HG03103 (cell line): ENCODE data around the gene PXMP4.
"Not testable (repeated sequence)": the region's sequence is repeated elsewhere in the genome, so short reads cannot be mapped to it uniquely, and the experiment has no call there.

Experiments
- ATAC-seq: cut with Tn5 transposase; IDR thresholded peaks from one replicate; pipeline ENCODE4 v1.9.1; 2021; ENCODE audit warnings: low read depth; ENCODE audit not compliant: unreplicated experiment

Gene PXMP4, protein sequence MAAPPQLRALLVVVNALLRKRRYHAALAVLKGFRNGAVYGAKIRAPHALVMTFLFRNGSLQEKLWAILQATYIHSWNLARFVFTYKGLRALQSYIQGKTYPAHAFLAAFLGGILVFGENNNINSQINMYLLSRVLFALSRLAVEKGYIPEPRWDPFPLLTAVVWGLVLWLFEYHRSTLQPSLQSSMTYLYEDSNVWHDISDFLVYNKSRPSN

GRCh38 chr20:33719989-33720709 lies at the start of gene PXMP4:
TSS of gene PXMP4 (minus strand) at chr20:33720310. CDS start at chr20:33720207, 103 bp downstream.
- peak; percentile 87 for ATAC-seq

GRCh38 chr20:33769043-33769442 lies 48.9 kb upstream of the PXMP4 start:
- no peak for ATAC-seq

GRCh38 chr20:33767777-33768138 lies 47.6 kb upstream of the PXMP4 start:
- no peak for ATAC-seq

DNA sequence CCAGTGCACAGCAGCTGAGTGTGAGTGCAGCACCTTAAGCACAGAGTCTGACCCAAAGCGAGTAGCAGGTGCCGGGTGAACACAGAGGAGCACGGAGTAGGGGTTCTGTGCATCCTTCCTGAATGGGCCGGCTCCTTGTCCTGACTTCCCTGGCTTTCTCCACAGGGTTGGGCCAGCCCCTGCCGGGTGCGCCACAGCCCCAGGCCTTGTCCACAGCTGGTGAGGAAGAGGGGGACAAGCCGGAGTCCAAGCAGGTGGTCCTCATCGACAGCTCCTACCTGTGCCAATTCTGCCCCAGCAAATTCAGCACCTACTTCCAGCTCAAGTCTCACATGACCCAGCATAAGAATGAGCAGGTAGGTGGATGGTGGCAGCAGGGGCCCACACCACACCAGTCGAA lies 46.6 kb upstream of the PXMP4 start:
- ATAC-seq, result no peak

- ATAC-seq, result no peak
These were observed 45.5 kb upstream of the PXMP4 start for GRCh38 chr20:33765592-33765991.

GRCh38 chr20:33765099-33765498 lies 45.0 kb upstream of the PXMP4 start:
- ATAC-seq, result no peak

DNA sequence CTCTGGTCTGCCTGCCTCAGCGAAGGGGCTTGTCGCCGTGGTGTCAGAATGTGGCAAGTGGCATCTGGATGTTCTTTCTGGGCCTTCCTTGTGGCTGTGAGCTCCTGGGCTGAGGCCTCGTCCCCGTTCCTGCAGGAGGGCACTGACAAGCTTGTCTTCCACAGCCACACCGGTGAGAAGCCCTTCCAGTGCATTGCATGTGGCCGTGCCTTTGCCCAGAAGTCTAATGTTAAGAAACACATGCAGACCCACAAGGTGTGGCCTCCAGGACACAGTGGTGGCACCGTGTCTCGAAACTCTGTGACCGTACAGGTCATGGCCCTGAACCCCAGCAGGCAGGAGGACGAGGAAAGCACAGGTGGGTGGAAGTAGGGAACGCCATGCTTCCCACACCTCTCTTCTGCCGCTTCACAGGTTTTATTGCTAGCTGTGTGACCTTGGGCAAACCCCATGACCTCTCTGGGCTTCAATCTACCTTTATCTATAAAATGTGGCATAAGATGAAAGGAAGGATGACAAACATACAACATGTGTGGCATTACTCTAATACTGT lies 41.7 kb upstream of the PXMP4 start:
- no peak for ATAC-seq

DNA sequence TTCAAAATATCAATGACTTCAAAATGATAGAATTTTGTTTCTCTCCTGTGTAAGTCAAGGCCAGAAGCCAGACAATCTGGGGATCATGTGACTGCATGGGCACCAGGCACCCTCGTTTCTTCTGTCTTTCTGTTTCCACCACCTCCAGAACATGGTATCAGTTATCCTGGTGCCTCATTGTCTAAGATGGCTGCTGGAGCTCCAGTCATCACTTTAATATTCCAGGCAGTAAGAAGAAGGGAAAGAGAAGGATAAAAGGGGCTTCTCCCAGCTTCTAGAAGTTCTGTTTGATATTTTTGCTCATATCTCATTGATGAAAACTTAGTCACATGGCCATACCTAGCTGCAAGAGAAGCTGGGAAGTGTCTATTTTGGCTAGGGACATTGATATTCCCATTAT lies 37.3 kb upstream of the PXMP4 start:
- ATAC-seq, result no peak

DNA sequence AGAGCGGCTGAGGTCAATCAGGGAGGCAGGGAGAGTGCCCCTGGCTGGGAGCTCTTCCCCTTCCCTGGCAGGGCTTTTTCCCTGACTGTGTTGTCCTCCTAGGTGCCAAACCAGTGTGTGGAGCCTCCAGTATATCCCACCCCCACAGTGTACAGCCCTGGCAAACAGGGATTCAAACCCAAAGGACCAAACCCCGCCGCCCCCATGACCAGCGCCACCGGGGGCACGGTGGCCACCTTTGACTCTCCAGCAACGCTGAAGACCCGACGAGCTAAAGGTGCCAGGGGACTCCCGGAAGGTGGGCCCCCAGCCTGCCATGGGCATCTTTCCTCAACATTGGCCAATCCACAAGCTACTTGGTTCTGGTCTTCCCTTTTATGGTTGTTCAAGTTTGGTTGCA lies 36.9 kb upstream of the PXMP4 start:
- no peak for ATAC-seq

DNA sequence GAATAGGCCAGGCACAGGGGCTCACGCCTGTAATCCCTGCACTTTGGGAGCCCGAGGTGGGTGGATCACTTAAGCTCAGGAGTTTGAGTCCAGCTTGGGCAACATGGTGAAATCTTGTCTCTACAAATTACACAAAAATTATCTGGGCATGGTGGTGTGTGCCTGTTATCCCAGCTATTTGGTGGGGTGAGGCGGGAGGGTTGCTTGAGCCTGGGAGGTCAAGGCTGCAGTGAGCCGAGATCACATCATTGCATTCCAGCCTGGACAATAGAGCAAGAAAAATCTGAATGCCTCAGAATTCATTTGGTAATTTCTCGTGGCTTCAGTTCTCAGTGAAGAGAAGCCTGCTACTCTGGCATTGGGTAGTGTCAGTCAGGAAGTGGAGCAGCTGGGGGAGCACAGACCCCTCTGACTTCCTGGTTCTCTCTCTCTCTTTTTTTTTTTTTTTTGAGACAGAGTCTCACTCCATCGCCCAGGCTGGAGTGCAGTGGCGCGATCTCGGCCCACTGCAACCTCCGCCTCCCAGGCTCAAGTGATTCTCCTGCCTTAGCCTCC lies 35.9 kb upstream of the PXMP4 start:
- not testable (repeated sequence) for ATAC-seq

- ATAC-seq, result no peak
These were observed 33.7 kb upstream of the PXMP4 start for GRCh38 chr20:33753763-33754162.

DNA sequence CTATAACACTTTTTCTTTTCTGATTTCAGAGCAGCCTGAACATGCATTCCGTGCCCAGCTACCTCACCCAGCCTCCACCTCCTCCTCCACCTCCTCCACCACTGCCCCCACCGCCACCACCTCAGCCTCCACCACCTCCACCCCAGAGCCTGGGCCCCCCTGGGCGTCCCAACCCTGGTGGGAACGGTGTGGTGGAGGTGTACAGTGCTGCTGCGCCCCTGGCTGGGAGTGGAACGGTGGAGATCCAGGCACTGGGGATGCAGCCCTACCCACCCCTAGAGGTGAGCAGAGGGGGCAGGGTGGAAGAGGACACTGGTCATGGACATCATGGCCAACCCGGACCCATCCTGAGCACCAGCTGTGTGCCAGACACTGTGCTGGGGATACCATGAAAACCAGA lies 33.0 kb upstream of the PXMP4 start:
- no peak for ATAC-seq

- ATAC-seq, result no peak
These were observed 31.7 kb upstream of the PXMP4 start for GRCh38 chr20:33751775-33752174.

DNA sequence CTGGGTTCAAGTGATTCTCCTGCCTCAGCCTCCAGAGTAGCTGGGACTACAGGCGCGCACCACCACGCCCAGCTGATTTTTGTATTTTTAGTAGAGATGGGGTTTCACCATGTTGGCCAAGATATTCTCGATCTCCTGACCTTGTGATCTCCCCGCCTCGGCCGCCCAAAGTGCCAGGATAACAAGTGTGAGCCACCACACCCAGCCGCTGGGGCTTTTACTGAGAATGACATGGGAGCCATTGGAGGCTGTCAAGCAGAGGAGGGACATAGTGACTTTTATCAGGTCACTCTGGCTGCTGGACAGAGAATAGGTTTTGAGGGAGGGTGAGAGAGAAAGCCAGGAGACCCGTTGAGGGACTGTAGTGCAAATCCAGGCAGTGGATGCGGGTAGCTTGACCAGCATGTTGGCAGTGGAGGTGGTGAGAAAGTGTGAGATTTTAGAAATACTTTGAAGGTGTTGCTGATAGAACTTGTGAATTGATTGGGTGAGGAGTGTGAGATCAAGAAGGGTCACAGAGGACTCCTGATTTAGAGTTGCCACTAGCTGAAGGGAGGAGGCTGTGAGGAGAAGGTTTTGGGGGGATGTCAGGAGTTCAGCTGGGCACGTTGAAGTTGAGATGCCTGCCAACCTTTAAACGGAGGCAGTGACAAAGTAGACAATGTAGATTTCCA lies 26.4 kb upstream of the PXMP4 start:
- ATAC-seq, result no peak

DNA sequence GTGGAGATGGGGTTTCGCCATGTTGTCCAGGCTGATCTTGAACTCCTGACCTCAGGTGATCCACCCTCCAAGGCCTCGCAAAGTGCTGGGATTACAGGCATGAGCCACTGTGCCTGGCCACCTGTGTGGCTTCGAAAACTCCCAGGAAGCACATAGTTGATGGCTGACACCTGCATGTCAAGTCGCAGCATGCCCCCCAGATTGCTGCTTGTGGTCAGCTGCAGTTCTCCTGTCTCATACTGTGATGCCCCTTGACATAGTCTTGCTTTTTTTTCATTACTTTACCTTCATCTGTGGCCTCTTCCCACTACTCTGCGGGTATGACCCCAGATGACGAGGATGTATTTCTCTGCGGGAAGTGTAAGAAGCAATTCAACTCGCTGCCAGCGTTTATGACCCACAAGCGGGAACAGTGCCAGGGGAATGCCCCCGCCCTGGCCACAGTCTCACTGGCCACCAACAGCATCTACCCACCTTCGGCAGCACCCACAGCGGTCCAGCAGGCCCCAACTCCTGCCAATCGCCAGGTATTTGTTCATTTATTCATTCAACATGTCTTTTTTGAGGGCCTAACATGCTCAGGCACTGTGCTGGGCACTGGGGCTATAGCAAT lies 24.8 kb upstream of the PXMP4 start:
- ATAC-seq, result no peak

DNA sequence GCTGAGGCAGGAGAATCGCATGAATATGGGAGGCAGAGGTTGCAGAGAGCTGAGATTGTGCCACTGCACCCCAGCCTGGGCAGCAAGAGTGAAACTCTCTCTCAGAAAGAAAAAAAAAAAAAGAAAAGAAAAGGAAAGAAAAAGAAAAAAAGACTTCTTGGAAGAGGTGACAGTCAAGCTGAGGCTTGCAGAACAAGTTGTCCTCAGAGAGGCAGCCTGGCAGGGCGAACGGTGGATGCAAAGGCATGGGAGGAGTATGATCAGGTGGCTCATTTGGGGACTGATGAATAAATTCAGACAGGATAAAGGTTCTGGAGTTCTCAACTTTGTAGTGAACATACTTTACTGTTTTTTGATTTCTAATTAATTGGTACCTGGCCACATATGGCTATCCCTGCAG lies 24.1 kb upstream of the PXMP4 start:
- ATAC-seq, result no peak

GRCh38 chr20:33740189-33740588 lies 20.1 kb upstream of the PXMP4 start:
- ATAC-seq, result no peak

DNA sequence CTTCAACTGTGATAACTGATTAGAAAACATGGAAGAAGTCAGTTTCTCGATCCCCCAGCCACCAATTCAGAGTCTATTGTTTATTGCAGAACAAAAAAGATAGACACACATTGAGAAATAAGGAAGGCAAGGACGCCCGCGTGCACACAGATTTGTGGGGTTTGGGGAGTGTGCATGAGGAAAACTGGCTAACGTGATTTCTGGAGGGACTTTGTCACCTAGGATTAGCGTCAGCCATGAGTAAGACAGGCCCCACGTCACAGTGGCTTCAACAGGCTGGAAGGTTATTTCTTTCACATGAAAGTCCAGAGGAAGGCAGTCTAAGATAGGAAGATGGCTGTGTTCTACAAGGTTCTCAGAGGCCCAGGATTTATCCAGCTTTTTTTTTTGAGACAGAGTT lies 19.4 kb upstream of the PXMP4 start:
- ATAC-seq, result no peak

- ATAC-seq, result no peak
These were observed 16.9 kb upstream of the PXMP4 start for GRCh38 chr20:33736962-33737361.

GRCh38 chr20:33733654-33734576 lies 13.8 kb upstream of the PXMP4 start:
- no peak for ATAC-seq
